HG03457 (cell line): ENCODE data around the gene NPHP4.

Experiments
- ATAC-seq: cut with Tn5 transposase; IDR thresholded peaks from one replicate; pipeline ENCODE4 v1.9.1; 2021; ENCODE audit warnings: moderate number of reproducible peaks; ENCODE audit not compliant: unreplicated experiment

Gene NPHP4

DNA sequence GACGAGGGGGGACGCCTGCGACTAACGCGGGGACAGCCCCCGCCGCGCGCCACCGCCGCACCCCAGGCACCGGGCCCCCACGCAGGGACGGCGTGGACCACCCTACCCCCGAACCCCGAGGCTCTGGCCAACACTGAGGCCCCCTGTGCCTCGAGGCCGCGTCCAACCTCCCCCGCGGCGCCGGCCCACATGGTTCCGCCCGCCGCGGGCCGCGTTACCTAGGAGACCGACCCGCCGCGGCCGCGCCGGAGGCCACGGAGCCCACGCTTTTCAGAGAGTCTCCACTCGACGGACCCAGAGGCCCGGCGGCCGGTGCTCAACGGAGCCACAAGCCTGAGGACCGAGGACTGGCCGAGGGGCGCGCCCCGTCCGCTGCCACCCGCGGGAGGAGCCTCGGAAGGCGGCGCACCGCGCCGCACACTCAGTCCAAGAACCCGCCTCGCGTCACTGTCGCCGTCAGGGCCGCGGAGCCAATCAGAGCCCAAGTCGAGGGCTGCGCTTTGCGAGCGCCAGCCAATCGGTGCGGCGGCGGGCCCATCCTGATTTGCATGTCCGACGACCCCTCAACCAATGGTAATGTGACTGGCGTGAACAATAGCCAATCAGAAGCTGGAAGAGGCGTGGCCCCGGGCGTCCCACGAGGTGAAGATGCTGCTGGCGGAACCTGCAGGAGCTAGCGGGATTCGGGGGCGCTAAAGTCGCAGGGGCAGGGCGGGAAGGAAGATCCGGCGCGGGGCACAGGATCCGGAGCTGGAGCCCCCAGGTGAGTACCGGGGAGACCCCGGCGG lies at the start of gene NPHP4:
Gene NPHP4, minus strand, starts transcription at position 400 of the 788 bp plus-strand sequence. CDS start 6,136 bp downstream, outside the sequence.
- ATAC-seq, result peak; percentile 87

DNA sequence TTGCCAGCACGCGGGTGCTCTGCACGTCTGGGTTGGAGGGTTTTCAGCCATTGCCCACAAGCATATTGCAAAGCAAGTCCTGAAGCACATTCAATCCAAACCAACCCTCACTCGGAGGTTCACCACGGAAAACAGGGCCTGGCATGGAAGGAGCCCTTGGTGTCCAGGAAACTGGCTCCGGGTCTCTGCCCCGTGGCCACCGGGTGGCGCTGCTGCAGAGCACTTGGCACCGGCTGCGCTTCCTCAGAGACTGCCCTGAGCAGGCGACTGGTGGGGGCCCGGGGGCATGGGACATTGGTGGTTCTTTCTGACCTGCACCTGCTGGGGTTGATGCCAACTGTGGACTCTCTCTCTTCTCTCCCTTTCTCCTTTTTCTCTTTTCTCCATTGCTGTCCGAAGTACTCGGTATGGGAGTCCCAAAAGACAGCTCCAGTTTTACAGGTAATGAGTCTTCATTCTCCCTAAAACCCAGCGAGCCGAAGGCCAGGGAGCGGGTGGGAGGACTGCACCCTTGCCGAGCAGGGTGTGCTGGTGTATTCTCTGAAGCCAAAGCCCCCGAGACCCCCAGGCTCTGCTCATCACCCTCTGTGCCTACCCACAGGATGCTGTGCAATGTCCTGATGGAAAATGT lies 49.3 kb upstream of the NPHP4 start:
- no peak for ATAC-seq

DNA sequence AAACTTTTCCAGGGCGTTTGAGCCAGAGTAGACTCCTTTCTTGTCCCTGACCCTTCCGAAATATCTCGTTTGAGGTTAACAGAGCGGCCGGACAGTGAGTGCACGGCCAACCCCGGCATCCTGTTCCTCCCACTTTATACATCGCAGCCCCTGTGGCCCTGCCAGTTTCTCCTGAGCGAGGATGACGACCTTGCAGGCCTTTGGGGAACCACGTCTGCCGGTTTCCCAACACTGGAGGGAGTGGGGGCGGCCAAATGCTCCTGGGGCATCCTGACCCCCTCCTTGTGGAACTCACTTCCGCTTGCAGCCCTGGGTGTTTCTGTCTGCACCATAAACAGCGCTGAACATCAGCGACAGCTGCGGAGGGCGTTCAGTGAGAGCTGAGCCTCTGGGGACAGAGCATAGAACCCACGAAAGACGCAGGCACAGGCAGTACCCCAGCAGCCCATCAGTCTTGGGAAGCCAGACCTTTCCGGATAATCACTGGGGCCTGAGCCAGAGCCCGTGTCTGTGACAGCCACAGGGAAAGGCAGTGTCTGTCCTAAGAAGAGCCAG lies 48.7 kb upstream of the NPHP4 start:
- no peak for ATAC-seq

DNA sequence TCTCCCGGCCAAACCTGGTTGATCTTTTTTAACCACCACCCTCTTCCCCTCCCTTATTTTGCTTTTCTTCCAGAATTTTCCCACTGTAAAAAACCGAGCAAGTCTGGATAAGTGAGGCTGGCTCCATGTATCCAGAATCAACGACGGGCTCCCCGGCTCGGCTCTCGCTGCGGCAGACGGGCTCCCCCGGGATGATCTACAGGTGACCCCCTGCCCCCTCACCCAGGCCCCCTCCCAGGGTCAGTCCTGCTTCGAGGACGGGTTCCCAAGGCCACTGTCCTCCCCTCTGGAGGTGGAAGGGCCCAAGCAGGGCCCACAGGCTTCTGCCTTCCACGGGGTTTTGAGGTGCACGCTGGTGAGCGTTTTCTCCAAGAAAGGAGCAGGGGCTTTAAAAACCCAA lies 48.2 kb upstream of the NPHP4 start:
- ATAC-seq, result no peak

DNA sequence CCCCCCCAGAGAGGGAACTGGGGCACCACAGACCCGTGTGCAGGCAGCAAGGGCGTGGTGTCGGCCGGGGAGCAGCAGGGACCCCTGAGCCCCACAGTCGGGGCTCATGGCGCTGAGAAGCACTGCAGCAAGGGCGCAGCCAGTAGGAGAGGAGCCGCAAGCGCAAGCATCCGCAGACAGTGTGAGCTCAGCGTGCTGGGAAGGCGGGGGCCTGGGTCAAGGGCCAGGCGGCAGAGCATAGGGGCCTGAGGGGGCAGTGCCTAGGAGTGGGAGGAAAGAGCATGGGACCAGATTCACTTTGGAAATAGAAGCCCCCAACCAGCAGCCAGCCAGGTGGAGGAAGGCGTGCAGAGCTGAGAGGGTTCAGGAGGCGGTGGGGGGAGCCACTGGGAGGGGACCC lies 46.8 kb upstream of the NPHP4 start:
- ATAC-seq, result no peak

DNA sequence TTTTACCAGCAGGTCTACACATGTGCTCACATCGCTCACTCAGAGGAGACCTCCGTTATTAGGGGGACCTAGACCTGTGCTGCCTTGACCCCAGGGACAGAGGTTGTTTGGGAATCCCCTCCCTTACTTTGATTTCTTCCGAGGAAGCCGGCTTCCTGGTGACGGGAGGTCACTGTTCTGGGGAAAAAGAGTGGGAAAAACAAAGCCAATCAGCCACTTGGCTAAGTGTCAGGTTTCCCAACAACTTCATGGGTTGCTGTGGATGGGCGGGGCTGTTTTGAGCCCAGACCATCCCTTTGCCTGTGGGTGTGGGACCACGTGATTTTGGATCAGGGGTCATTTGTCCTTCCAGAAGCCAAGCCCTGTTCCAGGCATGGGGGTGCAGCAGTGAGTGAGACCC lies 46.4 kb upstream of the NPHP4 start:
- ATAC-seq, result no peak

DNA sequence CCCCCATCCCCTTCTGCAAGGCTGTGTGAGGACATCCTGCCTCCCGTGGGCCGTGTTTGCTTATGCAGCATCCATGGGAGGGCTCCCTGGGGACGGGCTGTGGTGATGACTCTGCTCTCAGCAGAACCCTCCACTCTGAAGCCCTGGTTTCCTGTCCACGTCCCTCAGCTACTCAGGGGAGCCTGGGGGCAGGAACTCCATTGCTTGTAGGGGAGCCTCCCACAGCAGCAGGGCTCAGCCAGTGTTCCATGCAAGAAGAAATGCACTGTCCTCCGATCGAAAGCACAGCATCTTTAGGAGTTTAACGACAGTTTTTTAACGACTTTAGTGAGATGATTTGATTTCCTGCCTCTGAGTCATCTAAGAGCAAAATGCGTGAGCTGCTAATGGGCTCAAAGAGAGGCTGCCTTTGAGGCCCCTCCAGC lies 45.1 kb upstream of the NPHP4 start:
- no peak for ATAC-seq

DNA sequence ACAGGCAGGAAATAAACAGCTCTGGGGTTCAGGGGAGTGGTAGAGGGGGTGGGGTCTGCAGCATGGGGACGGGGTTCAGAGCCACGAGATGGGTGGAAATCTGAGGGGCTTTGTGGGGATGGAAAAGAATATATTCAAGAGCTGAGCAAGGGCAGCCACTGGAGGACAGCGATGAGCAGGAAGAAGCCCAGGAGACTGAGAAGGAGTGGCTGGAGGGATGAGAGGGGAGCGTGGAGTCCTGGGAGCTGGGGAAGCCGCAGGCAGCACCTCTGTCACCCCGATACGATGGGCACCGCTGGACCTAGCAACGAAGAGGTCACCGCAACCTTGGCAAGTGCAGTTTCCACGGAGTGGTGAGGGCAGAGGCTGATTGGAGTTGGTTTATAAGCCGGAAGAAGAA lies 43.5 kb upstream of the NPHP4 start:
- no peak for ATAC-seq

DNA sequence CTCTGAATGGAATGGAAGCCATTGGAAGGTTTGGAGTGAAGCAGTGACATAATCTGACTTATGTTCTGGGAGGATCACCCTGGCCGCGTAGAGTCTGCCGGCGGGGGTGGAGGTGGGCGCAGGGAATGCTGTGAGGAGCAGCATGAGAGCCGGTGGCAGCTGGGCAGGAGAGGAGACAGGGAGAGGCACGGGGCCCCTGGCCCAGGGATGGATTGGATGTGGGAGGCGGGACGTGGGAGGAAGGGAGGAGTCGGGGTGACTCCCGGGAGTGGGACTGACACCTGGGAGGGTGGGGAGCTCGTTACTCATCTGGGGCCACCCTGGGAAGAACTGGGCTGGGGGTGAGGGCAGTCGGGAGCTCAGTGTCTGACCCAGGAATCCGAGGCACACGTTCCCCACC lies 43.1 kb upstream of the NPHP4 start:
- no peak for ATAC-seq

DNA sequence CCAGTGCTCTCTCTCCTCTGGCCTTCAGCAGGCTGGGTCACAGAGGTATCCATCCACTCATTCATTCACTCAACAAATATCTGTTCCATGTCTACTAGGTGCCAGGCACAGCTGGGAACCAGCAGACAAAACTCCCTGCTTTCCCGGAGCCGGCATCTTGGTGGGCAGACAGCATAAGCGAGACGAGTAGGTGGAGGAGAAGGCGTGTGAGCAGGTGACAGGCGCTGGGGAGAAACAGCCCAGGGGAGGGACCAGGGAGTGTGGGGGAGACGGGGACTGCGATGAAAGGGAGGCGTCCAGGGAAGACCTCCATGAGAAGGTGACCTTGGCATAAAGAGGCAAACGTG lies 42.5 kb upstream of the NPHP4 start:
- no peak for ATAC-seq

DNA sequence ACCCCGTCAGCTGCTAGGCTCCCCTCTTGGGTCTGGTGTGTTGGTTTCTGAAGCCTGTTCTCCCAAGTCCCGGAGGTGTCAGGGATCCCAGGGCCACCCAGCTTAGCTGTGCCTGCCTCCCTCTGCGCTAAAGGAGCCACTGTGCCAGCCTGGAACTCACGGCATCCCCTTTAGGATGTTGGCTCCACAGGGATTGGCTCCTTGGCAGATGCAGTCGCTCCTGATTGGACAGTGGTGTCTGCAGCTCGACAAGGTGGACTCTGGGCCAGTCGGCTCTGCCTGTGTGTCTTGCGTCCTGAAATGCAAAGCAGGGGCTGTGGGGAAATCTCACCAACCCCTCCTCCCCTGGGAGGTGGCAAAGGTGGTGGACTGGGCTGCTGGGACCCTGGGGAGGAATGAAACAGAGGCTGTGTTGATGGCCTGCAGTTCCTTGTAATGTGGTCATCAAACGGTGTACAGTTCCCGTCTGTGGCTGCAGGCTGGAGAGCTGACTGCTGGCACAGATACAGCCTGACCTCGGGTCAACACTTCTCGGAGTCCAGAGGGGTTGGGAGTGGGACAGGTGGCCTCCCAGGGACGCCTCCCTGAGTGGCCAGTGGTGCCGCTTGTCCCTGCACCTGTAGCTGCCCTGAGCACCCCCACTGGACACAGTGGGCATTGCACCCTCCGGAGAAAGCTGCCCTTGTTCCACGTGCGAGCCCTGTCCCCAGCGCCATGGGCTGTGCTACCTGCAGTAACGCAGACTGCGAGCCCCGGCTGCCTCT lies 41.9 kb upstream of the NPHP4 start:
- no peak for ATAC-seq

DNA sequence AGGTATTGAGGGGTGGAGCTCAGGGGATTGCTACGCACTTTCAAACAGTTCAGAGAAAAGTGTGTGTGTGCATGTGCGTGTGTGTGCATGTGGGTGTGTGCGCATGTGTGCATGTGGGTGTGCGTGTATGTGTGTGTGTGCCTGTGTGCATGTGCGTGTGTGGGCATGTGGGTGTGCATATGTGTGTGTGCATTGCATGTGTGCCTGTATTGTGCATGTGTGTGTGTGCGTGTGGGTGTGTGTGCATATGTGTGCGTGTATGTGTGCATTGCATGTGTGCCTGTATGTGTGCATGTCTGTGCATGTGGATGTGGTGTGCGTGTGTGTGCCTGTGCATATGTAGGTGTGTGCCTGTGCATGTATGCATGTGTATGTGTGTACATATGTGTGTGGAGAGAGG lies 40.9 kb upstream of the NPHP4 start:
- no peak for ATAC-seq

DNA sequence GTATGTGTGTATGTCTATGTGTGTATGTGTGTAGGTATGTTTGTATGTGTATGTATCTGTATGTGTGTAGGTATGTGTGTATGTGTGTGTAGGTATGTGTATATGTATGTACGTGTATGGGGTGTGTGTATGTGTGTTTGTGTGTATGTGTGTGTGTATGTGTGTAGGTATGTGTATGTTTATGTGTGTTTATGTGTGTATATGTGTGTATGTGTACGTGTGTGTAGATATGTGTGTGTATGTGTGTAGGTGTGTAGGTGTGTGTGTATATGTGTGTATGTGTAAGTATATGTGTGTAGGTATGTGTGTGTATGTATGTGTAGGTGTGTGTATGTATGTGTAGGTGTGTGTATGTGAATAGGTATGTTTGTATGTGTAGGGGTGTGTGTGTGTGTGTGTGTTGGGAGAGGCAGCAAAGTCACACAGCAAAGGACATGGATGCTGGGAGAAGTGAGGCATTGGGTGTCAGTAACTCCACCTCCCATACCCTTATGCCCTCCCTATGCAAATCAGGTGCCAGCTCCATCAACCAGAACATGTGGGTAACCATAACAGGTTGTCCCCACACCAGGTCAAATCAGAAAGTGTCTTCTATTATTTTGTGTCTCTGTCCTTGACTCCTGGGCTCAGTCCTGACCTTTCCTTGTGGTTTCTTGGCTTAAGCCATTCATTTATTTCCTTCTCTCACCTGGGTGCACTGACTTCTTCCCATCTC lies 38.5 kb upstream of the NPHP4 start:
- ATAC-seq, result no peak

DNA sequence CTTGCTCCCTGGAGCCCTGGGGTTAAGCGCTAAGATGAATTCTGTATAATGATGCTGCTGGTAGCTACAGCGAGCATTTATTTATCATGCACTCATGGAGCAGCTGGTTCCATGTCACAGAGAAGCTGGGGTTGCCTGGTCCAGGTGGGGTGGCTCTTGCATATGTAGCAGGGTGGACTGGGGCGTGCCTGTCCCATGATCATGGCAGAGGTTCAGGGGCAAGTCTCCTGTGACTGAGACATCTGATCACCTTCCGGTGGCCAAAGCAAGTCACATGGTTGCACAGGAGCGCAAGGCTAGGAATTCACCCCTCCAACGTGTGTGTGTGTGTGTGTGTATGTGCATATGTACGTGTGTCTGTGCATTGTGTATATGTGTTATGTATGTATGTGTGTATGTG lies 37.9 kb upstream of the NPHP4 start:
- ATAC-seq, result no peak

DNA sequence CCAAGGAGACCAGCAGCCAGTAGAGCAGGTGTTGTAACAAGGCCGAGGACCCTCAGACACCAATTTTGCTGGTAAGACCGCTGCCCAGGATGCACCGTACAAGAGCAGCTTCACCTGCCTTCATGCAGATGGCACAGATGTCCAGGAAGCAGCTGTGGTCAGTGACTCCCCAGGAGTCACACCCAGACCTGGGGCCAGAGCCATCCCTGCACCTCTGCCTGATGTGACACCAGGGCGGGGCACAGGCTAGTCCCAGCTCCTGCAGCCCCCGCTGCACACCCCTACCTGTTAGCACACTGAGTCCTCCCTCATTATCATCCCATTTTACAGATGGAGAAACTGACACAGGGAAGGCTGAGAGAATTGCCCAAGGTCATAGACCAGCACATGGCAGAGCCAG lies 37.1 kb upstream of the NPHP4 start:
- ATAC-seq, result no peak

DNA sequence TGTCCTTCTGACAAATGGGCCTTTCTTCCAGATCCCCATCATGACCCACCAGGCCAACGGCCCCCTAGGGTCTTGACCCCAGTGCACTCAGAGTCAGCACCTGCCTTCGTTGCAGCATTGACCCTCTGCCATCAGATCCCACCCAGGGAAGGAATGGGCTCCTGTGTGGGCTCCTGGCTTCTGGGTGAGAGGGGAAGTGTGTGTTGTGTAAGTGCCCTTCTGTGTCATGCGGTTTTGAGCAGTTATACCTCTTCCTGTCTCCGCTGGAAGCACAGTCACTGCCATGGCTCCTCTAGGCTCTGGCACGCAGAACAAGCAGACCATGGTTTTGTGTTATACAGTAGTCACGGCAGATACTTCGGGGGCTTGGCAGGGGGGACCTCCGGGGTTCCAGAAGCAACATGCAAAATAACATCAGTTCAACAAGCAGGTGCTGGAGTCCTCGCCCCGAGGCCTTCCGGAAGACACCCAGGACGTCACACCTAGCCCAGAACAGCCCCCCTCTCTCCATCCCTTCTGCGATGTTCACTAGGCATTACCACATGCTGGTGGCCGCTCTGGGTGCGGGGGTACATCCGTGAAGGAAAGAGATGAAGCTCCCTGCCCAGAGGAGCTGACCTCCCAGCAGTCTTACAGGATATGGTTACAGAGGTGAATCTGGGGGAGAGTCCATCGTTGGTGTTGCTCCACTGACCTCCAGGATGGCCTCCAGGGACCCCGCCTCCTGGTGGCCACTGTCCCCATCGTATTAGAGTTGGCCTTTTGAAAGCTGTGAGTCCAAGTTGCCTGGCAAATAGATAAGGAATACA lies 36.0 kb upstream of the NPHP4 start:
- ATAC-seq, result no peak

DNA sequence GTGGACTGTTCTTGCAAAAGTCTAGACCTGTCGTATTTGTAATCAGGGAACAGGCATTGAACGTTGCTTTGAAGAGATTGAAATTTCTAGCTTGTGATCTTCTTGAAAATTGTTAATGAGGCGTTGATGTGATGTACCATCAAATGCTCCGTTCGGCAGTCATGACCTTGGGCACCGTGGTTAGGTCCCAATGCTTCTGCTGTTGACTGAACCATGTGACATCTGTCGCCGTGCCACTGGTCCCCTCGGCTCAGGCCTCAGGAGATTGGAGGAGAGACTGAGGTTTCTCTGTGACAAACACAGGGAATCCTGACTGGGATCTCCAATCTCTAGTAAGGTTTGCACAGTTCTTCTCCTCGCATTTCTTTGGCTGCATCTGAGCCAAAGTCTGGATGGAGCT lies 35.4 kb upstream of the NPHP4 start:
- ATAC-seq, result no peak

DNA sequence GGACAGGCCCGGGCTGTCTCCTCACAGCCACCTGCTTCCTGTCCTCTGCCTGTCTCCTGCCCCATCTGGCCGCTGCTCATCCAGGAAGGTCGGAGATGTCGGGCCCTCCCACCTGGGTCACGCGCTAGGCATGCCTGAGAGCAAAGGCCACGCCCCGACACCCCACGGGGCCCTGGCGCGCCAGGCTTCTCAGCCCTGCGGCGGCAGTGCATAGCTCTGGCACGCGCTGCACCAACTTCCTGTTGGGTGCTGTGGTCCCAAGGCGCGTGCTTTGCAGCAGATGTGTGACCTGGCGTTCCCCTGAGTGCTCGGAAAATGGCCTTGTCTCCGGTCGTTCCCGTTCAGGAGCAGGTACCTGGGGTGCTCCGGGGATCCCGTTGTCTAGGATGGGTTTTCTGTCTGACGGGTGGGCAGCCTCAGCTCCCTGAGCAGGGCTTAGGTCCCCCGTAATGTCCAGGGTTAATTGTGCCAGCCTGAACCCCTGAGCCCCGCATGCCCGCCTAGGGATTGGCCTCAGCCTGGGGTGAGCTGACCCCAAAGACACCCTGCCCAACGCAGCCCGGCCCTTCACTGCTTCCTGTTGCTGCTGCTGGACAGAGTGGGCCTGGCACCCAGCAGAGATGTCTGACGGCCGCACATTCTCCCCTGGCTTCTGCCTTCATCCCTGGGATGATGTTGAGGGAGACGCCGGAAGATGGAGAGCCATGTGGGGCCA lies 34.0 kb upstream of the NPHP4 start:
- ATAC-seq, result peak; percentile 79

DNA sequence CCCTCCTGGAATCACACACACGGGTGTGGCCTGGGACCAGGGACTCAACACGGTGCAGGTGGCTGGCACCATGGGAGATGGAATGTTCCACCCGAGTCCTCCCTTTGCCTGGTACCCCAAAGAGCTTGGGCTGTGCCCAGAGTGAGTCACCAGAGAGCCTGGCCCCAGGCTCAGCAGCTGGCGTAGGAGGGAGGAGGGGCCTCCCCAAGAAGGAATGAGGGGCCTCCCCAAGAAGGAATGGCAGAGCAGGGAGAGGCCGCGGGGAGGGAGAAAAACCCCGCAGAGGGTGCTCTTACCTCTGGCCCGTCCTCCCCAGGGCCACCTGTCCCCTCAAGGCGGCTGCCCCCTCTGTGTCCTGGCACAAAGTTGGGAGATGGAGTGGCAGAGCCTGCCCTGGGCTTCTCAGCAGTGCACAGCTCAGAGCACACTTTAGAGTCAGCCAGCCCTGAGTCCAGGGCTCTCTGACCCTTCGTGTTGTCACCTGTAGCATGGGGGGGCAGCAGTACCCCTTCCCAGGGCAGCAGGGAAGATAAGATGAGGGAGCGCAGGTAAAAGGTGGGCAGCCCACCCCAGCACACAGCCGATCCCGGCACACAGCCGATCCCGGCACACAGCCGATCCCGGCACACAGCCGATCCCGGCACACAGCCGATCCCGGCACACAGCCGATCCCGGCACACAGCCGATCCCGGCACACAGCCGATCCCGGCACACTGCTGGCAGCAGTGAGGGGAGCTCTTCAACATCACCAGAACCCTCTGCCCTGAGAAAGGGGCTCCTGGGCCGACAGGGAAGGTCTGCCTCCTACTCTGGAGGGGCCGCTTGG lies 33.3 kb upstream of the NPHP4 start:
- no peak for ATAC-seq
